Brain microvascular endothelial cell (primary cell): ENCODE results near the gene FOXG1.

Experiments
- DNase-seq: peaks from one replicate; pipeline ENCODE4 v3.0.0-alpha.2; 2020
- H3K27ac ChIP-seq: fragments of 250-450 bp; sonication (Bioruptor Pico); 2 replicates; pipeline ENCODE4 v1.5.1; 2020; ENCODE audit warnings: mild to moderate bottlenecking, moderate library complexity
- H3K27me3 ChIP-seq: fragments of 250-450 bp; sonication (Bioruptor Pico); replicated peaks from 2 replicates; pipeline ENCODE4 v1.5.1; 2020; ENCODE audit warnings: mild to moderate bottlenecking
- H3K36me3 ChIP-seq: fragments of 250-450 bp; sonication (Bioruptor Pico); replicated peaks from 2 replicates; pipeline ENCODE4 v1.5.1; 2020; ENCODE audit warnings: mild to moderate bottlenecking
- H3K4me3 ChIP-seq: 2 replicates; pipeline ENCODE4 v1.5.1; 2011; ENCODE audit warnings: low read depth, mild to moderate bottlenecking, control low read depth, low read length, moderate library complexity
- CTCF ChIP-seq: IDR thresholded peaks from 2 replicates; pipeline ENCODE4 v1.5.1; 2011; ENCODE audit warnings: low read depth, mild to moderate bottlenecking, moderate library complexity, low read length, control low read depth, inconsistent platforms; ENCODE audit errors: missing control alignments
- in situ Hi-C: cut with HindIII; loops from 2 replicates; pipeline ENCODE4 v1.10.0; 2017; ENCODE audit warnings: low sequenced_read_pairs, low pct_ligation_motif_present

FOXG1 gene

GRCh38 chr14:28763751-28764256 lies 2.8 kb upstream of the FOXG1 start:
- no peak for DNase-seq
- no peaks in the 10 kb centered on the region for H3K36me3 ChIP-seq
- in situ Hi-C loops: loop anchor here (25.0 kb wide), 1 partner anchor 773 kb away; no protein-coding TSS in a partner anchor
- no peak overlapping the region for H3K27ac ChIP-seq
- peaks cover 57% of the 10 kb centered on the region for H3K27me3 ChIP-seq
- TF ChIP-seq CTCF: no peak
- no peak overlapping the region for H3K4me3 ChIP-seq

- H3K36me3 ChIP-seq: no peaks in the 10 kb centered on the region
- no peak for TF ChIP-seq CTCF
- no peak overlapping the region for H3K27ac ChIP-seq
- H3K27me3 ChIP-seq: peaks cover 52% of the 10 kb centered on the region
- H3K4me3 ChIP-seq: no peak overlapping the region
- DNase-seq: no peak
- in situ Hi-C loops: loop anchor here (25.0 kb wide), 1 partner anchor 773 kb away; no protein-coding TSS in a partner anchor
Observed at GRCh38 chr14:28764257-28765160, 2.1 kb upstream of the FOXG1 start.

GRCh38 chr14:28765169-28765830 lies 1.3 kb upstream of the FOXG1 start:
- TF ChIP-seq CTCF: no peak
- H3K27ac ChIP-seq: no peak overlapping the region
- peaks cover 44% of the 10 kb centered on the region for H3K27me3 ChIP-seq
- no peaks in the 10 kb centered on the region for H3K36me3 ChIP-seq
- DNase-seq: no peak
- no peak overlapping the region for H3K4me3 ChIP-seq
- in situ Hi-C loops: loop anchor here (25.0 kb wide), 1 partner anchor 772 kb away; no protein-coding TSS in a partner anchor

GRCh38 chr14:28765831-28766468 lies 637 bp upstream of the FOXG1 start:
- Histone ChIP-seq H3K36me3 (no peaks in the 10 kb centered on the region), H3K27ac (no peak overlapping the region), H3K27me3 (peaks cover 41% of the 10 kb centered on the region), H3K4me3 (peak overlapping the region; percentile 27)
- TF ChIP-seq CTCF: no peak
- DNase-seq: no peak
- in situ Hi-C loops: loop anchor here (25.0 kb wide), 1 partner anchor 771 kb away; no protein-coding TSS in a partner anchor

GRCh38 chr14:28767030-28767852 lies 654 bp downstream of the FOXG1 start:
- H3K36me3 ChIP-seq: no peaks in the 10 kb centered on the region
- H3K27ac ChIP-seq: no peak overlapping the region
- TF ChIP-seq CTCF: no peak
- in situ Hi-C loops: loop anchor here (25.0 kb wide), 1 partner anchor 770 kb away; no protein-coding TSS in a partner anchor
- H3K27me3 ChIP-seq: peaks cover 36% of the 10 kb centered on the region
- DNase-seq: no peak
- H3K4me3 ChIP-seq: no peak overlapping the region
